ENCODE data around the gene SDHD. TPM values are rescaled to one million over a fixed set of nuclear protein-coding genes. Genes with fewer than 3 reads are reported as not detected.
"Not testable (repeated sequence)": the region's sequence is repeated elsewhere in the genome, so short reads cannot be mapped to it uniquely, and the experiment has no call there.

Gene SDHD
- 100 to 1,000 TPM; 137 to 205 (median 167) TPM for total RNA-seq
- 258 TPM for polyA plus RNA-seq
- long read RNA-seq, donor 1, transcript SDHD-201 (4 exons, 1,439 nt): major isoform, 406 of 423 reads
- long read RNA-seq, donor 1, partial matches to known transcripts: 5 of 423 reads
- long read RNA-seq, donor 1, other reads (novel, unspliced or antisense): 4 of 423 reads
- long read RNA-seq, donor 2, transcript SDHD-201 (4 exons, 1,439 nt): major isoform, 212 of 222 reads
- long read RNA-seq, donor 2, partial matches to known transcripts: 6 of 222 reads
- long read RNA-seq, donor 2, other reads (novel, unspliced or antisense): 3 of 222 reads
- long read RNA-seq, donor 3, transcript SDHD-201 (4 exons, 1,439 nt): major isoform, 677 of 713 reads
- long read RNA-seq, donor 3, transcript SDHD-205 (3 exons, 905 nt): minor isoform, 5 of 713 reads
- long read RNA-seq, donor 3, transcript SDHD-206 (4 exons, 754 nt): minor isoform, 5 of 713 reads
- long read RNA-seq, donor 3, partial matches to known transcripts: 16 of 713 reads
- long read RNA-seq, donor 3, other reads (novel, unspliced or antisense): 8 of 713 reads
- long read RNA-seq, donor 4, transcript SDHD-201 (4 exons, 1,439 nt): major isoform, 184 of 195 reads
- long read RNA-seq, donor 4, partial matches to known transcripts: 5 of 195 reads
- long read RNA-seq, donor 4, other reads (novel, unspliced or antisense): 2 of 195 reads

GRCh38 chr11:112086422-112087191 lies at the start of gene SDHD, which contains the start of gene TIMM8B:
Gene SDHD, plus strand, starts transcription at chr11:112086873. Its CDS starts 35 bp downstream, at chr11:112086908.
Gene TIMM8B, minus strand, starts transcription at chr11:112086756. Its CDS starts 33 bp downstream, at chr11:112086723.
- ATAC-seq (peak; percentile 96 to 98), DNase-seq (peak; percentile 94 to 98 (median 96))
- H3K9me3 ChIP-seq (ENCODE audit: control insufficient read depth, low read length): no peaks in the 10 kb centered on the region
- peak within 1 kb of the TSS; percentile 97 for H3K4me3 ChIP-seq (ENCODE audit: low read length)
- peak within 1 kb of the TSS; percentile 89 for H3K27ac ChIP-seq (ENCODE audit: low read length)
- WGBS: under 1% methylated on average over 45 of the region's 45 CpGs
- no peaks in the 10 kb centered on the region for H3K27me3 ChIP-seq (ENCODE audit: control insufficient read depth, insufficient read depth)
- peaks cover 2% of the 10 kb centered on the region for H3K4me1 ChIP-seq (ENCODE audit: control insufficient read depth, insufficient read depth, low read length)
- intact Hi-C loops (cut with DNase I): no loop called here

GRCh38 chr11:112037527-112037926 lies 49.1 kb upstream of the SDHD start:
- intact Hi-C loops (cut with DNase I): no loop called here
- DNase-seq: no peak
- no peaks in the 10 kb centered on the region for H3K4me1 ChIP-seq (ENCODE audit: control insufficient read depth, insufficient read depth, low read length)
- ATAC-seq: no peak
- no peak overlapping the region for H3K4me3 ChIP-seq (ENCODE audit: low read length)
- no peak overlapping the region for H3K27ac ChIP-seq (ENCODE audit: low read length)
- no peaks in the 10 kb centered on the region for H3K9me3 ChIP-seq (ENCODE audit: control insufficient read depth, low read length)
- no peaks in the 10 kb centered on the region for H3K27me3 ChIP-seq (ENCODE audit: control insufficient read depth, insufficient read depth)

GRCh38 chr11:112042161-112042960 lies 44.3 kb upstream of the SDHD start:
- H3K27ac ChIP-seq (ENCODE audit: low read length): no peak overlapping the region
- no peaks in the 10 kb centered on the region for H3K4me1 ChIP-seq (ENCODE audit: control insufficient read depth, insufficient read depth, low read length)
- no peak for ATAC-seq
- H3K9me3 ChIP-seq (ENCODE audit: control insufficient read depth, low read length): no peaks in the 10 kb centered on the region
- no peak for DNase-seq
- 62% methylated on average over 6 of the region's 6 CpGs for WGBS
- no peaks in the 10 kb centered on the region for H3K27me3 ChIP-seq (ENCODE audit: control insufficient read depth, insufficient read depth)
- intact Hi-C loops (cut with DNase I): no loop called here
- H3K4me3 ChIP-seq (ENCODE audit: low read length): no peak overlapping the region

GRCh38 chr11:112042961-112043304 lies 43.7 kb upstream of the SDHD start:
- DNase-seq (no peak), ATAC-seq (no peak)
- intact Hi-C loops (cut with DNase I): no loop called here
- H3K9me3 ChIP-seq (ENCODE audit: control insufficient read depth, low read length): no peaks in the 10 kb centered on the region
- no peak overlapping the region for H3K27ac ChIP-seq (ENCODE audit: low read length)
- WGBS: 94% methylated on average over 2 of the region's 2 CpGs
- no peaks in the 10 kb centered on the region for H3K4me1 ChIP-seq (ENCODE audit: control insufficient read depth, insufficient read depth, low read length)
- no peaks in the 10 kb centered on the region for H3K27me3 ChIP-seq (ENCODE audit: control insufficient read depth, insufficient read depth)
- no peak overlapping the region for H3K4me3 ChIP-seq (ENCODE audit: low read length)

- Histone ChIP-seq H3K4me3 (ENCODE audit: low read length) (no peak overlapping the region), H3K27me3 (ENCODE audit: control insufficient read depth, insufficient read depth) (no peaks in the 10 kb centered on the region), H3K27ac (ENCODE audit: low read length) (no peak overlapping the region), H3K4me1 (ENCODE audit: control insufficient read depth, insufficient read depth, low read length) (no peaks in the 10 kb centered on the region), H3K9me3 (ENCODE audit: control insufficient read depth, low read length) (no peaks in the 10 kb centered on the region)
- DNase-seq: no peak
- WGBS: 95% methylated on average over 4 of the region's 4 CpGs
- no peak for ATAC-seq
- intact Hi-C loops (cut with DNase I): no loop called here
Measured at GRCh38 chr11:112044961-112045360, 41.7 kb upstream of the SDHD start.

- H3K27ac ChIP-seq (ENCODE audit: low read length); intact Hi-C loops (cut with DNase I); ATAC-seq; H3K9me3 ChIP-seq (ENCODE audit: control insufficient read depth, low read length); H3K4me1 ChIP-seq (ENCODE audit: control insufficient read depth, insufficient read depth, low read length); DNase-seq; H3K27me3 ChIP-seq (ENCODE audit: control insufficient read depth, insufficient read depth); H3K4me3 ChIP-seq (ENCODE audit: low read length): not testable (repeated sequence)
- WGBS: 100% methylated on average over 2 of the region's 2 CpGs
Measured at GRCh38 chr11:112046647-112047046, 40.0 kb upstream of the SDHD start.

- ATAC-seq; H3K27ac ChIP-seq (ENCODE audit: low read length); intact Hi-C loops (cut with DNase I); H3K4me1 ChIP-seq (ENCODE audit: control insufficient read depth, insufficient read depth, low read length); H3K9me3 ChIP-seq (ENCODE audit: control insufficient read depth, low read length); H3K4me3 ChIP-seq (ENCODE audit: low read length); H3K27me3 ChIP-seq (ENCODE audit: control insufficient read depth, insufficient read depth); DNase-seq: not testable (repeated sequence)
- WGBS: 94% methylated on average over 3 of the region's 3 CpGs
Measured at GRCh38 chr11:112048256-112048655, 38.4 kb upstream of the SDHD start.

GRCh38 chr11:112049777-112050176 lies 36.9 kb upstream of the SDHD start:
- WGBS: 51% methylated on average over 2 of the region's 2 CpGs
- DNase-seq (no peak), ATAC-seq (no peak)
- intact Hi-C loops (cut with DNase I): no loop called here
- no peak overlapping the region for H3K4me3 ChIP-seq (ENCODE audit: low read length)
- no peaks in the 10 kb centered on the region for H3K27me3 ChIP-seq (ENCODE audit: control insufficient read depth, insufficient read depth)
- H3K9me3 ChIP-seq (ENCODE audit: control insufficient read depth, low read length): no peaks in the 10 kb centered on the region
- H3K27ac ChIP-seq (ENCODE audit: low read length): no peak overlapping the region
- no peaks in the 10 kb centered on the region for H3K4me1 ChIP-seq (ENCODE audit: control insufficient read depth, insufficient read depth, low read length)

- intact Hi-C loops (cut with DNase I): no loop called here
- no peak for ATAC-seq
- no peaks in the 10 kb centered on the region for H3K27me3 ChIP-seq (ENCODE audit: control insufficient read depth, insufficient read depth)
- WGBS: 88% methylated on average over 3 of the region's 3 CpGs
- H3K4me3 ChIP-seq (ENCODE audit: low read length): no peak overlapping the region
- H3K9me3 ChIP-seq (ENCODE audit: control insufficient read depth, low read length): no peaks in the 10 kb centered on the region
- no peak overlapping the region for H3K27ac ChIP-seq (ENCODE audit: low read length)
- no peaks in the 10 kb centered on the region for H3K4me1 ChIP-seq (ENCODE audit: control insufficient read depth, insufficient read depth, low read length)
- DNase-seq: no peak
Measured at GRCh38 chr11:112050721-112051120, 36.0 kb upstream of the SDHD start.

GRCh38 chr11:112051768-112052167 lies 34.9 kb upstream of the SDHD start:
- 74% methylated on average over 3 of the region's 3 CpGs for WGBS
- no peaks in the 10 kb centered on the region for H3K27me3 ChIP-seq (ENCODE audit: control insufficient read depth, insufficient read depth)
- DNase-seq (no peak), ATAC-seq (no peak)
- H3K4me3 ChIP-seq (ENCODE audit: low read length): no peak overlapping the region
- no peaks in the 10 kb centered on the region for H3K4me1 ChIP-seq (ENCODE audit: control insufficient read depth, insufficient read depth, low read length)
- no peak overlapping the region for H3K27ac ChIP-seq (ENCODE audit: low read length)
- intact Hi-C loops (cut with DNase I): no loop called here
- no peaks in the 10 kb centered on the region for H3K9me3 ChIP-seq (ENCODE audit: control insufficient read depth, low read length)
